Placental pericyte (primary cell): Measurements from ENCODE around the gene NRBF2. TPM values are rescaled to one million over a fixed set of nuclear protein-coding genes. Genes with fewer than 3 reads are reported as not detected.

Source experiments
- small RNA-seq: library from RNA; depleted of rRNA; stranded (forward); fragments of <200 nt; gene quantifications from one replicate; pipeline ENCODE3, GENCODE V24; 2012; ENCODE audit warnings: low replicate concordance
- total RNA-seq: library from RNA; depleted of rRNA; stranded (reverse); fragments of >200 nt; gene quantifications from 2 replicates; pipeline ENCODE4 v1.2.3, GENCODE V29; 2012

The NRBF2 gene
- total RNA-seq, result 26.6 and 53.2 TPM in 2 replicates

GRCh38 chr10:63133056-63133820 lies at the start of gene NRBF2:
Gene NRBF2 (plus strand): TSS chr10:63133328. CDS start chr10:63133471, 143 bp downstream.

Small RNAs within 50 kb of the gene (small RNA-seq; reads per million reads assigned to genes)
- not detected for gene RNU6-543P
